SK-N-DZ (cell line): Measurements from ENCODE around the gene CPEB3. TPM values are rescaled to one million over a fixed set of nuclear protein-coding genes. Genes with fewer than 3 reads are reported as not detected.
"Not testable (repeated sequence)": the region's sequence is repeated elsewhere in the genome, so short reads cannot be mapped to it uniquely, and the experiment has no call there.

Experiments
- DNase-seq: peaks from one replicate; pipeline ENCODE4 v3.0.0-alpha.2; 2015; ENCODE audit warnings: low spot score
- polyA plus RNA-seq, 2 experiments: library from polyadenylated mRNA; depleted of rRNA; stranded (reverse); fragments of >200 nt; gene quantifications; 2 replicates each; pipeline ENCODE4 v1.2.3, GENCODE V29; 2014

Gene CPEB3
- polyA plus RNA-seq (2014; cell fraction: cytosol; rRNA removed), result 1.2 TPM in 2 replicates
- 0.88 and 1.6 TPM in 2 replicates for polyA plus RNA-seq (2014; cell fraction: nucleus; rRNA removed)

DNA sequence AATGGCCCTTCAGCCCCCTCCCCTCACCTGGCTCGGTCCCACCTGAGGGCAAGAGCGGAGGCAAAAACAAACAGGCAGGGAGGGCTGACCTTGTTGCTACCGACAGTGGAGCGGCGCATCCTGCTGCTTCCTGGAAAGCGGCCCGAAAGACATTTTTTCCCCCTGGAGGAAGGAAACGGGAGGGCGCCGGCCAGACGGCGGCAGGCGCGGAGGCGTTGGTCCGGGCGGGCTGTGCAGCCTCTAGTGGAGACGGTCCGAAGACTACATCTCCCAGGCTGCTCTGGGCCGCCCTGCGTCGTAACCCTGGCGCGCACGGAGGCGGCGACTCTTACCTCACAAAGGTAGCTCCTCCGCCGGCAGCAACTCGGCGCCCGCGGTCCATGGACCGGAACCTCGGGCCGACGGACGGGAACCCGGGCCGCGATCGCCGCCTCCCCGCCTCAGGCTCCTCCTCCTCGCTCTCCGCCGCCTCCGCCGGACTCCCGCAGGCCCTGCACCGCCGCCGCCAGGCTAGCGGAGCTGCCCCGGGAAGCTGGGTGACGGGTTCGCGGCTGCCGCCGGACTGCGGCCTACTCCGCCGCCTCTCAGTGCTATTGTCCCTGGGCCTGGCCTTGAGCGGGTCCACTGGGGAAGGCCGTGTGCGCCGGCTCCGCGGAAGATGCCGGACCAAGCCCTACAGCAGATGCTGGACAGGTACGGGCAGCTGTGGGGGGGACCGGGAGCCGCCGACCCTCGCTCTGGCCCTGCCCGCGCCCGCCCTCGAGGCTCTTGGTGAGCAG is at the start of gene CPEB3, which contains the start of gene MARCHF5:
CPEB3 (minus strand) TSS at position 242 of the 779 bp plus-strand sequence. CDS start 50,728 bp downstream, outside the sequence.
MARCHF5 (plus strand) TSS at position 331 of the 779 bp plus-strand sequence; CDS start at position 659, 328 bp downstream.
- DNase-seq, result peak; percentile 93

DNA sequence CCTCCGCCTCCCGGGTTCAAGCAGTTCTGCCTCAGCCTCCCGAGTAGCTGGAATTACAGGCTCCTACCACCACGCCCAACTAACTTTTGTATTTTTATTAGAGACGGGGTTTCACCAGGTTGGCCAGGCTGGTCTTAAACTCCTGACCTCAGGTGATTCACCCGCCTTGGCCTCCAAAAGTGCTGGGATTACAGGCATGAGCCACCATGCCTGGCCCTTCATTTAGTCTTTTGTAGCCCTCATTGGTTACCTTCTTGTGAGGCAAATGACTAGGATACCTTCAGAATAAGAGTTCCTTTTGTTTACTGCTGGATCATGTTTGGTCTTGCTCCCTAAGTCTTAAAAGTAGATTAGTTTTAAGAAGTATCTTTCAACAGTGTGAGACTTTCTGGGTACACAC is 39.0 kb upstream of the CPEB3 start:
- not testable (repeated sequence) for DNase-seq

DNA sequence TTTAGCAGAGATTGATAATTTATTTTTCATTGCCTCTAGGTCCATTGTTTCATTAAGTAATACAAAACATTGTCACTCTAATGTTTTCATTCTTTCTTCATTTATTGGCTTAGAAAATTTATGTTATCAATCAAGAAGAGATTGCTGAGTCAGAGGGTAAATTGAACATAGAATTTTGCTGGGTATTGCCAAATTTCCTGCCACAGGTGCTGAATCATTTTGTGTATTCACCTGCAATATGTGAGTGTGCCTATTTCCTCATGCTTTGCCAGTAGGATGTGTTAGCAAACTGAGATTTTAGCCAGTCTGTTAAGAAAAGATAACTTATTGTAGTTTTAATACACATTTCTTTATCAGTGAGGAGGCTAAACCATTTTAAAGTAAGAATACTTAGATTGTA is 38.1 kb upstream of the CPEB3 start:
- DNase-seq, result no peak

DNA sequence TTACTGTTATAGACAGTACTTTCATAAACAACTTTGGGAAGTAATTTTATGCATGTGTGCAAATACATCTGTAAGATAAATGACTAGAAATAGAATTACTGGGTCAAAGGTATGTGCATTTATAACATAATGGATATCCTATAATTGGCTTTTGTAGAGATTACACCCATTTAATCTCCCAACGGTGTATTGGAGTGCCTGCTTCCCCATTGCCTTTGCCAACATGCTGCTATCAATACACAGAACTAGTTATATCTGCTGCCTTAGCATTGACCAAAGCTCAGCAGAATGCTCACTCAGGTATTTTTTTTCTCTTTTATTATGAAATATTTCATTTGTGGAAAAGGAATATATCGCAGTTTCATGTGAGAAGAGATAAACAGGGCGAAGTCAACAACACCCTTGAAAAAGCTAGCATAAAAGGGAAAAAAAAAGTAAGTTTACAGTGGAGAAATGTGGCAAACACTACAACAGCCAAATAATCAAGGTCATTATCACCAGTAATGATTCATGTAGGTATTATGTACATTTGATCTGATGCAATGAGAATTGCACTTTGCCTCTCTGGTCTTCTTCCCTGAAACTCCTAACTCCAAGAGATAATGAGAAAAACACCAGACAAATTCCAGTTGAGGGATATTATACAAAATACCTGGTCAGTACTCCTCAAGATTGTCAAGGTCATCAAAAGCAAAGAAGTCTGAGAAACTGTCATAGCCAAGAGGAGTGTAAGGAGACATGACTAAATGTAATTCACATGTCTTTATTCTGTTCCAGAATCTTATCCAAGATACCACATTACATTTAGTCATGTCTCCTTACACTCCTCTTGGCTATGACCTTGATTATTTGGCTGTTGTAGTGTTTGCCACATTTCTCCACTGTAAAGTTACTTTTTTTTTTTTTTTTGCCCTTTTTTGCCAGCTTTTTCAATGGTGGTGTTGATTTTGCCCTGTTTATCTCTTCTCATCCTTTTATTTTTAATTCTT is 36.9 kb upstream of the CPEB3 start:
- DNase-seq, result no peak

GRCh38 chr10:92323079-92323478 is 32.2 kb upstream of the CPEB3 start:
- no peak for DNase-seq

DNA sequence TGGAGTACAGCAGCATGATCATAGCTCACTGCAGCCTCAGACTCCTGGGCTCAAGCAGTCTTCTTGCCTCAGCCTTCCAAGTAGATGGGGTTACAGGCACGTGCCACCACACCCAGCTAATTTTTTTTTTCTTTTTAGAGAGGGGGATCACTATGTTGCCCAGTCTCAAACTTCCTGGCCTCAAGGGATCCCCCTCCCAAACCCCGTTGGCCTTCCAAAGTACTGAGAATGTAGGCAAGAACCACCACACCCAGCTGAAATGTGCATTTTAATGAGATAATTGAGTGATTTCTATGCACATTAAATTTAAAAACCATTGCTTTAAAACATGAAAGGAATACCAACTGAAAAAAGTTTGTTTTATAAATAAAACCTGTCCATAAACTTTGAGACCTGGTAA is 25.7 kb upstream of the CPEB3 start:
- no peak for DNase-seq

GRCh38 chr10:92313750-92314149 is 22.9 kb upstream of the CPEB3 start:
- DNase-seq, result no peak

- no peak for DNase-seq
Observed at GRCh38 chr10:92309272-92309671, 18.4 kb upstream of the CPEB3 start.

- DNase-seq, result no peak
Observed at GRCh38 chr10:92305133-92306072, 14.5 kb upstream of the CPEB3 start.

GRCh38 chr10:92304061-92304460 is 13.2 kb upstream of the CPEB3 start:
- no peak for DNase-seq

DNA sequence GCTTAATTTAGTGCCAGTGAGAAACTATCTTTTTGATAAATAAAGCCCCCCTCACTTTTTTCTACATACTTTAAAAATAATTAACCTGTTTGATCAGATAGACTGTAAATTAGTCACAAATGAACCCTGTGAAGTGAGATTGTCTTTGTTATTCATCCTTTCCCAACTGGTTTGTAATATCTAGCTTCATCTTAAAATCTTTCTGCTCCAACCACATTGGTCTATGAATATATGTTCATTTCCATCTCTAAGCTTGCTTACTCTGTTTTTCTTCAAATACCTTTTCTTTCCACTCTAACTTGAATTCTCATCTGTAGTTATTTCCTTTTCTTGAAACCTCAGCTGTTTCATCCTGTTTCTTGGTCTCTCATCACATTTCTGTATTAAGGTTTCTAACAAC is 12.2 kb upstream of the CPEB3 start:
- DNase-seq, result no peak

- DNase-seq, result no peak
Observed at GRCh38 chr10:92298487-92298886, 7.6 kb upstream of the CPEB3 start.

- peak; percentile 35 for DNase-seq
Observed at GRCh38 chr10:92291921-92292845, 1.3 kb upstream of the CPEB3 start.

- DNase-seq, result no peak
Observed at GRCh38 chr10:92291616-92291865, 663 bp upstream of the CPEB3 start.

DNA sequence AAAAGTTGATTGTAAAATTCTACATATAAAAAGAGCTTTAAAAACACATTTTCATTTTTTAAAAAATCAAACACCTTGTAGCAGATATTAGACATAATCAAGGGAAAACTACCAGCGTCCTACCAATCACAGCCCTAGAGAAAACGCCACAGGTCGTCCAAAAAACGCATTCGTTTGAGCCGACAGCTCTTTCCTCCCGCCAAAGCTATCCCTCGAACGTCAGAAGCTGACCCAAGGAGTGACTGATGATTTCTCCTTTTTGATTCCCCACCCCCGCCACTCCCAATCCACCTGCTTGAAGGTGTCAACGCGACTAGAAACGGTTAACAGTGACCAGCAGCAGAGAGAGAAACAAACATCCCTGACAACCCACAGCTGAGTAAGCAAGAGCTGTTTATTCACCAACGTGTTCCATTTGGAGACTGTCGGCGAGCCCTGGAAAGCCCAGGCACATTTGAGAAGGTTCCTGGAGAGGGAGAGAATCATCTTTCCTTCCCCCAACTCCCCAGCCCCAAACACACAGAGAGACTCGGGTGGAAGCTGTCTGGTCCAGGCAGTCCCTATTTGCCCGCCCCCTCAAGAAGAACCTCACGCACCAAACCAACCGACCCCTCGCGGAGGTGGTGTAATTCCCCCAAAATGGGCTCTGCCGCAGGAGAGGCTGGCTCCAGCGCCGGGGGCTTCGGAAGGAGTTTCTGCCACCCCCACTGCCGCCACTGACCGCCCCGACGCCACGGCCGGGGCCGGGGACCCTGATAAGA is 622 bp downstream of the CPEB3 start:
- DNase-seq, result peak; percentile 56

DNA sequence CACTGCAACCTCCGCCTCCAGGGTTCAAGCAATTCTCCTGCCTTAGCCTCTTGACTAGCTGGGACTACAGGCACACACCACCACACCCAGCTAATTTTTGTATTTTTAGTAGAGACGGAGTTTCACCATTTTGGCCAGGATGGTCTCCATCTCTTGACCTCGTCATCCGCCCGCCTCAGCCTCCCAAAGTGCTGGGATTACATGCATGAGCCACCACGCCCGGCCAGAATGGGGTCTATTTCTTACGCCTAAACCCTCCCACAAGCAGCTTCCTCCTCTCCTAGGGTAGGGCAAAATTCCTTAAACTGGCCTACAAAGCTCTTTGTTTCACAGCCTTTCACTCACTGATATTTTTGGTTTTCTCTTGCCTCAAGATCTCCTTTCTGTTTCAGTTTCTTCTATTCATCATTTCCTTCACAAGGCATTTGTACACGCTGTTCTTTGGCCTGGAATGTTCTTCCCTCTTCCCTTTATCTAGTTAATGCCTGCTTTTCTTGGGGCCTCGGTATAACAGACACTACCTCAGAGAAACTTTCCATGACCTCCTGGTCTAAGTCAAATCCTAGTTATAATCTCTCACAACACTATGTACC is 6.7 kb downstream of the CPEB3 start:
- no peak for DNase-seq

- no peak for DNase-seq
Observed at GRCh38 chr10:92278996-92279696, 11.7 kb downstream of the CPEB3 start.

GRCh38 chr10:92274071-92274470 is 16.8 kb downstream of the CPEB3 start:
- no peak for DNase-seq
